ENCODE measurements around the gene EPHA7. TPM values are rescaled to one million over a fixed set of nuclear protein-coding genes. Genes with fewer than 3 reads are reported as not detected.

EPHA7 gene
- total RNA-seq, 4 donors from 2014 or later = 0.60 to 1.3 (median 0.72) TPM

GRCh38 chr6:93337014-93337413 lies 82.3 kb downstream of the EPHA7 start:
- no peaks in the 10 kb centered on the region for H3K27me3 ChIP-seq
- TF ChIP-seq CTCF (IDR thresholded peaks at IDR 0.05) = no peak
- no peak for TF ChIP-seq POLR2AphosphoS5 (IDR thresholded peaks at IDR 0.05)
- TF ChIP-seq EP300 (IDR thresholded peaks at IDR 0.05) = no peak
- TF ChIP-seq POLR2A (IDR thresholded peaks at IDR 0.05) = no peak
- H3K4me3 ChIP-seq = no peak overlapping the region
- no peak for DNase-seq (ENCODE audit: low spot score in 2 of 2)
- no peaks in the 10 kb centered on the region for H3K4me1 ChIP-seq
- no peak overlapping the region for H3K27ac ChIP-seq
- no peaks in the 10 kb centered on the region for H3K36me3 ChIP-seq
- H3K9me3 ChIP-seq = no peaks in the 10 kb centered on the region
- 92% methylated on average over 1 of the region's 1 CpG for WGBS

GRCh38 chr6:93329301-93330000 lies 89.9 kb downstream of the EPHA7 start:
- Histone ChIP-seq H3K27ac (no peak overlapping the region), H3K4me3 (no peak overlapping the region), H3K4me1 (no peaks in the 10 kb centered on the region), H3K36me3 (no peaks in the 10 kb centered on the region), H3K27me3 (no peaks in the 10 kb centered on the region), H3K9me3 (no peaks in the 10 kb centered on the region)
- whole genome bisulfite sequencing = 76% methylated on average over 2 of the region's 2 CpGs
- TF ChIP-seq POLR2A (IDR thresholded peaks at IDR 0.05) (no peak), EP300 (IDR thresholded peaks at IDR 0.05) (no peak), POLR2AphosphoS5 (IDR thresholded peaks at IDR 0.05) (no peak), CTCF (IDR thresholded peaks at IDR 0.05) (no peak)
- DNase-seq (ENCODE audit: low spot score in 2 of 2) = no peak

GRCh38 chr6:93327857-93328256 lies 91.5 kb downstream of the EPHA7 start:
- no peak for DNase-seq (ENCODE audit: low spot score in 2 of 2)
- WGBS = 81% methylated on average over 3 of the region's 3 CpGs
- no peaks in the 10 kb centered on the region for H3K27me3 ChIP-seq
- no peaks in the 10 kb centered on the region for H3K9me3 ChIP-seq
- TF ChIP-seq CTCF (IDR thresholded peaks at IDR 0.05) = no peak
- no peak for TF ChIP-seq POLR2AphosphoS5 (IDR thresholded peaks at IDR 0.05)
- TF ChIP-seq POLR2A (IDR thresholded peaks at IDR 0.05) = no peak
- TF ChIP-seq EP300 (IDR thresholded peaks at IDR 0.05) = no peak
- no peaks in the 10 kb centered on the region for H3K36me3 ChIP-seq
- no peaks in the 10 kb centered on the region for H3K4me1 ChIP-seq
- no peak overlapping the region for H3K27ac ChIP-seq
- H3K4me3 ChIP-seq = no peak overlapping the region

GRCh38 chr6:93325761-93326160 lies 93.6 kb downstream of the EPHA7 start:
- Histone ChIP-seq H3K27me3 (no peaks in the 10 kb centered on the region), H3K36me3 (no peaks in the 10 kb centered on the region), H3K27ac (no peak overlapping the region), H3K4me1 (no peaks in the 10 kb centered on the region), H3K4me3 (no peak overlapping the region), H3K9me3 (no peaks in the 10 kb centered on the region)
- TF ChIP-seq POLR2AphosphoS5 (IDR thresholded peaks at IDR 0.05) (no peak), POLR2A (IDR thresholded peaks at IDR 0.05) (no peak), EP300 (IDR thresholded peaks at IDR 0.05) (no peak), CTCF (IDR thresholded peaks at IDR 0.05) (no peak)
- DNase-seq (ENCODE audit: low spot score in 2 of 2) = no peak
- WGBS = 89% methylated on average over 3 of the region's 3 CpGs

- Histone ChIP-seq H3K9me3 (no peaks in the 10 kb centered on the region), H3K4me1 (no peaks in the 10 kb centered on the region), H3K4me3 (no peak overlapping the region), H3K36me3 (no peaks in the 10 kb centered on the region), H3K27me3 (no peaks in the 10 kb centered on the region), H3K27ac (no peak overlapping the region)
- WGBS = 71% methylated on average over 1 of the region's 1 CpG
- DNase-seq (ENCODE audit: low spot score in 2 of 2) = no peak
- TF ChIP-seq POLR2AphosphoS5 (IDR thresholded peaks at IDR 0.05) (no peak), POLR2A (IDR thresholded peaks at IDR 0.05) (no peak), CTCF (IDR thresholded peaks at IDR 0.05) (no peak), EP300 (IDR thresholded peaks at IDR 0.05) (no peak)
Measured at GRCh38 chr6:93323630-93324029, 95.7 kb downstream of the EPHA7 start.
